AG09319 (cell line): ENCODE results near the gene NEK8.

Source experiments
- DNase-seq: peaks from one replicate; pipeline ENCODE4 v3.0.0-alpha.2; 2010; ENCODE audit warnings: low read depth; ENCODE audit errors: extremely low read depth
- CTCF ChIP-seq: IDR thresholded peaks from 2 replicates; pipeline ENCODE4 v1.5.1; 2011; ENCODE audit warnings: low read depth, mild to moderate bottlenecking, inconsistent platforms, low read length, moderate library complexity

Gene NEK8

GRCh38 chr17:28744104-28744971, 15.8 kb downstream of the NEK8 start:
- TF ChIP-seq CTCF, result no peak
- no peak for DNase-seq

GRCh38 chr17:28744972-28745785, 16.6 kb downstream of the NEK8 start:
- no peak for TF ChIP-seq CTCF
- no peak for DNase-seq

- TF ChIP-seq CTCF, result no peak
- DNase-seq, result no peak
These were observed 17.3 kb downstream of the NEK8 start for GRCh38 chr17:28745786-28746411.

GRCh38 chr17:28746611-28747050, 18.0 kb downstream of the NEK8 start:
- no peak for TF ChIP-seq CTCF
- DNase-seq, result no peak

GRCh38 chr17:28747051-28747691, 18.6 kb downstream of the NEK8 start:
- TF ChIP-seq CTCF, result no peak
- no peak for DNase-seq

GRCh38 chr17:28747801-28748750, 19.5 kb downstream of the NEK8 start:
- no peak for DNase-seq
- no peak for TF ChIP-seq CTCF
